Activated naive CD4-positive, alpha-beta T cell treated with anti-CD3 and anti-CD28 coated beads for 36 hours (primary cell): ENCODE measurements around the gene SLC8A2. TPM values are rescaled to one million over a fixed set of nuclear protein-coding genes. Genes with fewer than 3 reads are reported as not detected.

Experiments
- CTCF ChIA-PET: fragments of 350-600 bp; sonication (Branson Sonifier 250); formaldehyde crosslinking; loops from one replicate; lab custom pipeline; 2021; ENCODE audit warnings: antibody characterized with exemption; lab: Charles Lee
- DNase-seq: peaks from one replicate; pipeline ENCODE4 v3.0.0-alpha.2; 2020
- H3K27ac Mint-ChIP-seq: one replicate; pipeline ENCODE4 v1.8.0; 2021; ENCODE audit warnings: mild to moderate bottlenecking, mixed read lengths
- H3K27me3 Mint-ChIP-seq: one replicate; pipeline ENCODE4 v1.8.0; 2021; ENCODE audit warnings: low read depth, mixed read lengths
- H3K36me3 Mint-ChIP-seq: one replicate; pipeline ENCODE4 v1.8.0; 2021; ENCODE audit warnings: low read depth, mixed read lengths
- H3K4me1 Mint-ChIP-seq: one replicate; pipeline ENCODE4 v1.8.0; 2021; ENCODE audit warnings: low read depth, mixed read lengths
- H3K4me3 Mint-ChIP-seq: one replicate; pipeline ENCODE4 v1.8.0; 2021; ENCODE audit warnings: mild to moderate bottlenecking, moderate library complexity, mixed read lengths
- H3K9me3 Mint-ChIP-seq: one replicate; pipeline ENCODE4 v1.8.0; 2021; ENCODE audit warnings: mixed read lengths
- intact Hi-C: fragments of 100-400 bp; cut with micrococcal nuclease; formaldehyde crosslinking; loops from one replicate; pipeline ENCODE4 v1.15.1; 2023
- total RNA-seq, 2 experiments: library from RNA; stranded (reverse); gene quantifications; one replicate each; pipeline ENCODE4 v1.2.3, GENCODE V29; 2021

Gene SLC8A2
- total RNA-seq, 2 experiments from 2014 or later = not detected

DNA sequence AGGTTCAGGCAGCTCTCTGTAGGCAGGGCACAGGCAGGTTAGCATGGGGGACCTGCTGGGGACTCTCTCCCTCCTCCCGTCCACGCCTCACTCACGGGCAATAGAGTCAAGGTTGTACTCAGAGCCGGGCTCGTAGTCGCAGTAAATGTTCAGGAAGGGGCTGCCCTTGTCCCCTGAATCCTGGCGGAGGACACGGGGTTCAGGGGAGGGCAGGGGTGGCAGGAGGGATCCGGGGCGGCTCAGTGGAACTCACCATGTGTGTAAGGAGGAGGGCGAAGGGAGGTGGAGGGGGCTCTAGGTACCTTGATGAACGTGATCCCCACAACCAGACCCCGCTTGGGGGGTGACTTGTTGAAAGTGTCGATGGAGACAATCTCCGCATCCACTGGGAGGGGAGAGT, 11.5 kb upstream of the SLC8A2 start:
- H3K27ac Mint-ChIP-seq = no peak overlapping the region
- no peaks in the 10 kb centered on the region for H3K9me3 Mint-ChIP-seq
- DNase-seq = no peak
- CTCF ChIA-PET = interaction anchor here (1.0 to 4.6 kb wide), 11 partner anchors 13 to 224 kb away, joined by 3 to 17 read pairs (median 6); partner anchors contain the start of genes DHX34 and NAPA
- peak overlapping the region; percentile 99 for H3K4me3 Mint-ChIP-seq
- no peaks in the 10 kb centered on the region for H3K27me3 Mint-ChIP-seq
- H3K4me1 Mint-ChIP-seq = peaks cover 31% of the 10 kb centered on the region
- peaks cover 5% of the 10 kb centered on the region for H3K36me3 Mint-ChIP-seq
- intact Hi-C loops = loop anchor here (1.0 kb wide), 1 partner anchor 47 kb away; no protein-coding TSS in a partner anchor

DNA sequence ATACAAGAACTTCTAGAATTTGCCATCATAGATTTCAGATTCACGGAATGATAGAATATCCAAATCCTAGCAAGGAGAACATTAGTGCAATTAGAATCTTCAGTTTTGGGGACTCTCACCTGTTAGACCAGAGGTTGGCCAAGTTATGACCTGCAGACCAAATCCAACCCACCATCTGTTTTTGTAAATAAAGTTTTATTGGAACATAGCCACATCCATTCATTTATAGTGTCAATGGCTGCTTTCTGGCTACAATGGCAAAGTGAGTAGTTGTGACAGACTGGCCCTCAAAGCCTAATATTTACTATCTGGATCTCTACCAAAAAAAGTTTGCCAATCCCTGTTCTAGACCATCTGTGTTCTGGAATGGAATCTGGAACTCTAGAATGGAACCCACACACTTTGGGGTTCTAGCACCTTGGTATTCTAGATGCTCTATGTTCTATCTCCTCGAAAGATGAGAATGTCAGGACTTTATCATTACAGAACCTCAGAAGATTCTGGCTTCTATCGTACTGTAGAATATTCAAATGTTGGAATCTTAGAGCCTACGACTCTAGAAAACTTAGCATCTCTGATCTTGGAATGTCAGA, 9.9 kb upstream of the SLC8A2 start:
- CTCF ChIA-PET = interaction anchor here (0.6 kb wide), 1 partner anchor 226 kb away, joined by 3 read pairs; no protein-coding TSS in a partner anchor
- no peak for DNase-seq
- Mint-ChIP-seq H3K4me3 (no peak overlapping the region), H3K27me3 (no peaks in the 10 kb centered on the region), H3K4me1 (peaks cover 20% of the 10 kb centered on the region), H3K9me3 (no peaks in the 10 kb centered on the region), H3K27ac (no peak overlapping the region), H3K36me3 (peaks cover 3% of the 10 kb centered on the region)
- intact Hi-C loops = no loop called here

DNA sequence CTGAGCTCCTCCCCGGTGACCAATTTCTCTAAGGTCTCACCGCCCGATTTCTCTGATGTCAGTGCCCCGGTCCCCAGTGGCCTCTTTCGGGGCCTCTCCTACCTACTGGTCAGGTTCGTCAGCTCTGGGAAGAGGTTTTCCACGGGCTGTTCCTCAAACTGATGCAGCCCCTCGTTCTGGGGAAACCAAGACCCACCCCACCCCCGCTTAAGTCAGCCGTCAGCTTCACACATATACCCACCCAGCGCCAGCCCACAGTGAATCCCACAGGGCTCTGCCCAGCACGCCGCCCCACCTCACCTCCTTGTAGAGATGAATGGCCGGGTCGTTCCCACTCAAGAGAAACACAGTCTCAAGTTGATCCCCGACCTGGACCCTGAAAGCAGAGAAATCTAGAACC, 9.0 kb upstream of the SLC8A2 start:
- H3K4me3 Mint-ChIP-seq = no peak overlapping the region
- H3K27me3 Mint-ChIP-seq = no peaks in the 10 kb centered on the region
- no peak overlapping the region for H3K27ac Mint-ChIP-seq

GRCh38 chr19:47479701-47480503, 8.2 kb upstream of the SLC8A2 start:
- H3K27me3 Mint-ChIP-seq = no peaks in the 10 kb centered on the region
- H3K36me3 Mint-ChIP-seq = no peaks in the 10 kb centered on the region
- H3K4me1 Mint-ChIP-seq = peaks cover 7% of the 10 kb centered on the region
- H3K27ac Mint-ChIP-seq = no peak overlapping the region
- H3K9me3 Mint-ChIP-seq = no peaks in the 10 kb centered on the region
- intact Hi-C loops = no loop called here
- CTCF ChIA-PET = interaction anchor here (0.6 kb wide), 1 partner anchor 124 kb away, joined by 4 read pairs; no protein-coding TSS in a partner anchor
- DNase-seq = no peak
- H3K4me3 Mint-ChIP-seq = no peak overlapping the region

More for the DNA sequence above, 9.0 kb upstream of the SLC8A2 start:
- H3K4me1 Mint-ChIP-seq = peaks cover 14% of the 10 kb centered on the region
- CTCF ChIA-PET = no interaction called here
- no peaks in the 10 kb centered on the region for H3K9me3 Mint-ChIP-seq
- peaks cover 3% of the 10 kb centered on the region for H3K36me3 Mint-ChIP-seq
- DNase-seq = no peak
- intact Hi-C loops = no loop called here

DNA sequence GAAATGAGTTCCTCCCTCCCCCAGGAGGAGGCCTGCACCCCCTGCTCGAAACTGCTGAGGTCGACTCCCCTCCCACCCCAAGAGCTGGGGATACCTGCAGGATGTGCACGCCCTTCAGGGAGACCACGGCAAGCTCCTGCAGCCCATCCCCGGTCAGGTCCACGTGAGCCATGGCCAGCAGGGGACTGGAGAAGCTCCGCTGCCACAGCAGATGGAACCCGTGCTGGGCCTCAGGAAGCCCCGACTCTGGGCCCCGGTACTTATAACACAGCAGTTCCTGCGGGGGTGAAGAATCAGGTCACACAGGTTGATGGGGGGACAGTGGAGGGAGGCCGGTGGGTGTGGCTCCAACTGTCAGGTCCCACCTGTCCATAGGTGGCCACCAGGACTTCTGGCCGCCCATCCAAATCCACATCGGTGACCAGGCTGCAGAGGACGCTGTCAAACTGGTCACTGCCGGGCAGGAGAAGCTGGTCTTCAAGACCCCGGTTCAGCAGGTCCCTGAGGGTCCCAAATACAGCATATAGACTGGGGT, 4.8 kb upstream of the SLC8A2 start:
- CTCF ChIA-PET = interaction anchor here (0.9 to 1.4 kb wide), 2 partner anchors 50 to 85 kb away, joined by 3 to 4 read pairs; no protein-coding TSS in a partner anchor
- Mint-ChIP-seq H3K4me1 (peaks cover 3% of the 10 kb centered on the region), H3K9me3 (no peaks in the 10 kb centered on the region), H3K27ac (no peak overlapping the region), H3K27me3 (peaks cover 9% of the 10 kb centered on the region), H3K4me3 (no peak overlapping the region), H3K36me3 (no peaks in the 10 kb centered on the region)
- DNase-seq = no peak
- intact Hi-C loops = no loop called here

GRCh38 chr19:47475465-47475864, 3.8 kb upstream of the SLC8A2 start:
- peaks cover 9% of the 10 kb centered on the region for H3K4me1 Mint-ChIP-seq
- intact Hi-C loops = no loop called here
- no peak overlapping the region for H3K27ac Mint-ChIP-seq
- H3K36me3 Mint-ChIP-seq = no peaks in the 10 kb centered on the region
- H3K27me3 Mint-ChIP-seq = peaks cover 14% of the 10 kb centered on the region
- no peak overlapping the region for H3K4me3 Mint-ChIP-seq
- no peaks in the 10 kb centered on the region for H3K9me3 Mint-ChIP-seq
- CTCF ChIA-PET = interaction anchor here (2.0 kb wide), 1 partner anchor 9 kb away, joined by 6 read pairs; the partner anchor contains the start of gene KPTN
- DNase-seq = no peak

- peaks cover 30% of the 10 kb centered on the region for H3K27me3 Mint-ChIP-seq
- CTCF ChIA-PET = interaction anchor here (0.6 kb wide), 1 partner anchor 11 kb away, joined by 3 read pairs; the partner anchor contains the start of gene KPTN
- intact Hi-C loops = no loop called here
- peaks cover 9% of the 10 kb centered on the region for H3K4me1 Mint-ChIP-seq
- H3K27ac Mint-ChIP-seq = no peak overlapping the region
- no peaks in the 10 kb centered on the region for H3K36me3 Mint-ChIP-seq
- no peaks in the 10 kb centered on the region for H3K9me3 Mint-ChIP-seq
- no peak overlapping the region for H3K4me3 Mint-ChIP-seq
- DNase-seq = no peak
Observed at GRCh38 chr19:47473336-47473735, 1.6 kb upstream of the SLC8A2 start.

GRCh38 chr19:47471381-47471732, 336 bp downstream of the SLC8A2 start:
- no peak for DNase-seq
- CTCF ChIA-PET = no interaction called here
- Mint-ChIP-seq H3K27me3 (peaks cover 36% of the 10 kb centered on the region), H3K36me3 (no peaks in the 10 kb centered on the region), H3K27ac (no peak overlapping the region), H3K4me3 (no peak overlapping the region), H3K9me3 (no peaks in the 10 kb centered on the region), H3K4me1 (peaks cover 9% of the 10 kb centered on the region)
- intact Hi-C loops = no loop called here

GRCh38 chr19:47470447-47471195, 1.1 kb downstream of the SLC8A2 start:
- no peak for DNase-seq
- Mint-ChIP-seq H3K4me1 (peaks cover 9% of the 10 kb centered on the region), H3K9me3 (no peaks in the 10 kb centered on the region), H3K27ac (no peak overlapping the region), H3K27me3 (peaks cover 39% of the 10 kb centered on the region), H3K36me3 (no peaks in the 10 kb centered on the region), H3K4me3 (no peak overlapping the region)
- CTCF ChIA-PET = no interaction called here
- intact Hi-C loops = no loop called here

- CTCF ChIA-PET = no interaction called here
Observed at GRCh38 chr19:47469719-47470118, 2.0 kb downstream of the SLC8A2 start.

GRCh38 chr19:47469363-47469700, 2.4 kb downstream of the SLC8A2 start:
- Mint-ChIP-seq H3K36me3 (no peaks in the 10 kb centered on the region), H3K27me3 (peaks cover 39% of the 10 kb centered on the region), H3K9me3 (no peaks in the 10 kb centered on the region)

More at GRCh38 chr19:47469719-47470118, 2.0 kb downstream of the SLC8A2 start:
- no peak overlapping the region for H3K4me3 Mint-ChIP-seq
- no peak for DNase-seq
- intact Hi-C loops = no loop called here
- no peaks in the 10 kb centered on the region for H3K9me3 Mint-ChIP-seq
- peaks cover 39% of the 10 kb centered on the region for H3K27me3 Mint-ChIP-seq
- H3K27ac Mint-ChIP-seq = no peak overlapping the region
- no peaks in the 10 kb centered on the region for H3K36me3 Mint-ChIP-seq
- H3K4me1 Mint-ChIP-seq = peaks cover 9% of the 10 kb centered on the region

DNA sequence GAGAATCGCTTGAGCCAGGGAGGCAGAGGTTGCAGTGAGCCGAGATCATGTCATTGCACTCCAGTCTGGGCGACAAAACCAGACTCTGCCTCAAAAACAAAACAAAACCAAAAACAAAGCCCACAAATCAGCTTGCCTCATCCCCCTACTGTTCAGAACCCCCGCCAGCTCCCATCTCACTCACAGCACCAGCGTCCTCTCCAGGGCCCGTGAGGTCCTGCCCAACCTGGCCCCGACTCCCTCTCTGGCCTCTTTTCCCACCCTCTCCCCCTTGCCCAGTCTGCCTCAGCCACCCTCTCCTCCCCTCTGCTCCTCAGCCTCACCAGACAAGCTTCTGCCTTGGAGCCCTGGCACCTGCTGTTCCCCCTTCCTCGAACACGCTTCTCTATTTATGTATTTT, 3.8 kb downstream of the SLC8A2 start:
- intact Hi-C loops = no loop called here
- no peak overlapping the region for H3K4me3 Mint-ChIP-seq
- CTCF ChIA-PET = interaction anchor here (0.6 kb wide), 1 partner anchor 243 kb away, joined by 3 read pairs; no protein-coding TSS in a partner anchor
- no peaks in the 10 kb centered on the region for H3K36me3 Mint-ChIP-seq
- no peaks in the 10 kb centered on the region for H3K9me3 Mint-ChIP-seq
- H3K27me3 Mint-ChIP-seq = peaks cover 38% of the 10 kb centered on the region
- DNase-seq = no peak
- no peak overlapping the region for H3K27ac Mint-ChIP-seq
- peaks cover 9% of the 10 kb centered on the region for H3K4me1 Mint-ChIP-seq

More at GRCh38 chr19:47469363-47469700, 2.4 kb downstream of the SLC8A2 start:
- DNase-seq = no peak
- Mint-ChIP-seq H3K4me1 (peaks cover 9% of the 10 kb centered on the region), H3K4me3 (no peak overlapping the region), H3K27ac (no peak overlapping the region)
- CTCF ChIA-PET = no interaction called here
- intact Hi-C loops = no loop called here
